Endodermal cell (in vitro differentiated cells): ENCODE results near the gene AKAP11. TPM values are rescaled to one million over a fixed set of nuclear protein-coding genes. Genes with fewer than 3 reads are reported as not detected.

Source experiments
- DNase-seq: peaks from one replicate; pipeline ENCODE4 v3.0.0-alpha.2; 2017
- H3K27ac ChIP-seq: 2 replicates; pipeline ENCODE4 v1.5.1; 2013; ENCODE audit warnings: mild to moderate bottlenecking, low read depth, low read length, moderate library complexity
- H3K27me3 ChIP-seq: 2 replicates; pipeline ENCODE4 v1.6.1; 2013; ENCODE audit warnings: mild to moderate bottlenecking, low read length, moderate library complexity; ENCODE audit not compliant: insufficient read depth, control insufficient read depth, poor library complexity, severe bottlenecking
- H3K36me3 ChIP-seq: 2 replicates; pipeline ENCODE4 v1.7.0; 2013; ENCODE audit warnings: mild to moderate bottlenecking, low read length, moderate library complexity; ENCODE audit not compliant: control insufficient read depth, insufficient read depth
- H3K4me1 ChIP-seq: one replicate; pipeline ENCODE4 v1.7.0; 2013; ENCODE audit warnings: low read length; ENCODE audit not compliant: control insufficient read depth, insufficient read depth
- H3K4me3 ChIP-seq: 2 replicates; pipeline ENCODE4 v1.5.1; 2013; ENCODE audit warnings: mild to moderate bottlenecking, low read length, moderate library complexity
- H3K9ac ChIP-seq: 2 replicates; pipeline ENCODE4 v1.6.1; 2013; ENCODE audit warnings: mild to moderate bottlenecking, low read length, moderate library complexity; ENCODE audit not compliant: poor library complexity, severe bottlenecking; ENCODE audit errors: extremely low read depth
- H3K9me3 ChIP-seq: 2 replicates; pipeline ENCODE4 v1.6.1; 2013; ENCODE audit warnings: mild to moderate bottlenecking, low read length, moderate library complexity; ENCODE audit not compliant: control insufficient read depth
- H3K27ac Mint-ChIP-seq: 2 replicates; pipeline ENCODE4 v1.8.0; 2020; ENCODE audit warnings: mixed read lengths
- H3K27me3 Mint-ChIP-seq: 2 replicates; pipeline ENCODE4 v1.8.0; 2021; ENCODE audit warnings: mild to moderate bottlenecking, mixed read lengths; ENCODE audit not compliant: insufficient read depth
- H3K36me3 Mint-ChIP-seq: 2 replicates; pipeline ENCODE4 v1.8.0; 2020; ENCODE audit warnings: low read depth, mixed read lengths
- H3K4me1 Mint-ChIP-seq: 2 replicates; pipeline ENCODE4 v1.8.0; 2020; ENCODE audit warnings: mixed read lengths
- H3K4me3 Mint-ChIP-seq: 2 replicates; pipeline ENCODE4 v1.8.0; 2020; ENCODE audit warnings: mild to moderate bottlenecking, moderate library complexity, mixed read lengths
- H3K9me3 Mint-ChIP-seq: 2 replicates; pipeline ENCODE4 v1.8.0; 2020; ENCODE audit warnings: mild to moderate bottlenecking, mixed read lengths
- CTCF ChIP-seq: fragments of 200-600 bp; sonication (generic); conservative IDR thresholded peaks from 2 replicates; pipeline ENCODE4 v1.5.0; 2021; ENCODE audit warnings: antibody characterized with exemption, mild to moderate bottlenecking
- WGBS, 2 experiments: methylation state at CpG; one replicate each; pipeline versions ENCODE4 v1.1.5 to v1.1.7; 2013; ENCODE audit warnings: missing lambda C conversion rate in 2 of 2, mixed read lengths in 1 of 2; ENCODE audit not compliant: insufficient coverage in 1 of 2, insufficient read length in 1 of 2; 5-methylcytosine and 5-hydroxymethylcytosine counted together
- total RNA-seq, 2 donors: library from RNA; stranded (reverse); fragmentation: NEBNext Ultra II Directional in 1 of 2; extraction: Animal tissue kit (Norgen Biotek cat#: 25700) in 1 of 2; gene quantifications; 2 replicates in 1 of 2; 3 replicates in 1 of 2; pipeline ENCODE4 v1.2.1, GENCODE V29; 2021

AKAP11 gene
- total RNA-seq, 2 donors from 2014 or later: 16.9 to 17.6 TPM

GRCh38 chr13:42279986-42280385, 8.0 kb downstream of the AKAP11 start:
- no peaks in the 10 kb centered on the region for H3K9me3 Mint-ChIP-seq

GRCh38 chr13:42280537-42280936, 8.6 kb downstream of the AKAP11 start:
- Histone ChIP-seq H3K27ac (no peak overlapping the region), H3K27me3 (no peaks in the 10 kb centered on the region), H3K9ac (no peak overlapping the region), H3K4me1 (peaks cover 9% of the 10 kb centered on the region), H3K4me3 (peak overlapping the region; percentile 11), H3K36me3 (no peaks in the 10 kb centered on the region), H3K9me3 (no peaks in the 10 kb centered on the region)
- no peaks in the 10 kb centered on the region for H3K9me3 Mint-ChIP-seq
- H3K36me3 Mint-ChIP-seq: peaks cover under 1% of the 10 kb centered on the region
- H3K27ac Mint-ChIP-seq: no peak overlapping the region
- 85 to 100% methylated on average over 1 to 2 of the region's 2 CpGs for WGBS, 2 experiments
- no peaks in the 10 kb centered on the region for H3K27me3 Mint-ChIP-seq
- DNase-seq: no peak
- H3K4me3 Mint-ChIP-seq: no peak overlapping the region
- TF ChIP-seq CTCF: no peak
- peaks cover 21% of the 10 kb centered on the region for H3K4me1 Mint-ChIP-seq

More at GRCh38 chr13:42279986-42280385, 8.0 kb downstream of the AKAP11 start:
- Histone ChIP-seq H3K27me3 (no peaks in the 10 kb centered on the region), H3K9me3 (no peaks in the 10 kb centered on the region), H3K4me3 (no peak overlapping the region), H3K9ac (no peak overlapping the region), H3K36me3 (no peaks in the 10 kb centered on the region), H3K27ac (no peak overlapping the region), H3K4me1 (peaks cover 9% of the 10 kb centered on the region)
- Mint-ChIP-seq H3K27me3 (no peaks in the 10 kb centered on the region), H3K4me1 (peaks cover 21% of the 10 kb centered on the region), H3K36me3 (no peaks in the 10 kb centered on the region), H3K27ac (no peak overlapping the region), H3K4me3 (no peak overlapping the region)
- 57% methylated on average over 1 of the region's 1 CpG; no CpG with 5 or more reads in 1 of the 2 experiments for WGBS, 2 experiments
- DNase-seq: no peak
- TF ChIP-seq CTCF: no peak

- peaks cover 7% of the 10 kb centered on the region for H3K4me1 ChIP-seq
- Mint-ChIP-seq H3K9me3 (no peaks in the 10 kb centered on the region), H3K36me3 (peaks cover 17% of the 10 kb centered on the region), H3K27me3 (no peaks in the 10 kb centered on the region), H3K27ac (peak overlapping the region; percentile 52), H3K4me1 (peaks cover 19% of the 10 kb centered on the region), H3K4me3 (no peak overlapping the region)
- H3K4me3 ChIP-seq: no peak overlapping the region
- H3K27me3 ChIP-seq: no peaks in the 10 kb centered on the region
- no peak for TF ChIP-seq CTCF
- peaks cover 21% of the 10 kb centered on the region for H3K36me3 ChIP-seq
- H3K9ac ChIP-seq: no peak overlapping the region
- WGBS, 2 experiments: 78 to 100% methylated on average over 2 to 3 of the region's 3 CpGs
- H3K27ac ChIP-seq: no peak overlapping the region
- DNase-seq: no peak
- no peaks in the 10 kb centered on the region for H3K9me3 ChIP-seq
Measured at GRCh38 chr13:42283574-42283973, 11.6 kb downstream of the AKAP11 start.
